Liver (tissue), 9 donors: ENCODE results near the gene SLC36A4. TPM values are rescaled to one million over a fixed set of nuclear protein-coding genes. Genes with fewer than 3 reads are reported as not detected.
"Not testable (repeated sequence)": the region's sequence is repeated elsewhere in the genome, so short reads cannot be mapped to it uniquely, and the experiment has no call there.

Experiments
- DNase-seq: peaks from one replicate; pipeline ENCODE4 v3.0.0-alpha.2; 2017; ENCODE audit warnings: low spot score
- H3K27ac ChIP-seq, 2 donors: one replicate each; pipeline ENCODE4 v1.7.0; 2013; ENCODE audit warnings: inconsistent platforms in 2 of 2, low read length in 2 of 2, control low read depth in 1 of 2, low read depth in 1 of 2, mild to moderate bottlenecking in 1 of 2
- H3K27me3 ChIP-seq, 4 donors: one replicate each; pipeline versions ENCODE4 v1.6.1 to v1.7.0; 2013; ENCODE audit warnings: low read length in 3 of 4, inconsistent platforms in 1 of 4, mild to moderate bottlenecking in 1 of 4, moderate library complexity in 1 of 4; ENCODE audit not compliant: control insufficient read depth in 4 of 4, insufficient read depth in 4 of 4
- H3K36me3 ChIP-seq, 4 donors: one replicate each; pipeline versions ENCODE4 v1.6.1 to v1.7.0; 2013; ENCODE audit warnings: low read length in 3 of 4, mild to moderate bottlenecking in 3 of 4, low read depth in 1 of 4, moderate library complexity in 1 of 4; ENCODE audit not compliant: control insufficient read depth in 4 of 4, insufficient read depth in 3 of 4
- H3K4me1 ChIP-seq, 4 donors: one replicate each; pipeline versions ENCODE4 v1.6.1 to v1.7.0; 2013; ENCODE audit warnings: low read length in 3 of 4, mild to moderate bottlenecking in 3 of 4, moderate library complexity in 1 of 4; ENCODE audit not compliant: control insufficient read depth in 4 of 4, insufficient read depth in 4 of 4
- H3K4me3 ChIP-seq, 3 donors: one replicate each; pipeline versions ENCODE4 v1.6.1 to v1.7.0; 2013; ENCODE audit warnings: low read length in 3 of 3, control low read depth in 1 of 3, low read depth in 1 of 3, mild to moderate bottlenecking in 1 of 3
- H3K9ac ChIP-seq, 2 donors: one replicate each; pipeline ENCODE4 v1.7.0; 2013; ENCODE audit warnings: low read length in 2 of 2, mild to moderate bottlenecking in 2 of 2, moderate library complexity in 2 of 2, control low read depth in 1 of 2, low read depth in 1 of 2
- H3K9me3 ChIP-seq, 4 donors: one replicate each; pipeline versions ENCODE4 v1.6.1 to v1.7.0; 2013; ENCODE audit warnings: low read length in 3 of 4; ENCODE audit not compliant: control insufficient read depth in 4 of 4
- EGR1 ChIP-seq, 2 donors: IDR thresholded peaks; 2 replicates each; pipeline ENCODE4 v1.6.1; 2016 to 2018; ENCODE audit warnings: antibody characterized with exemption in 2 of 2, low read depth in 2 of 2
- FOXA1 ChIP-seq: IDR thresholded peaks from 2 replicates; pipeline ENCODE4 v1.6.1; 2016; ENCODE audit warnings: antibody characterized with exemption
- FOXA2 ChIP-seq: IDR thresholded peaks from 2 replicates; pipeline ENCODE4 v1.6.1; 2016; ENCODE audit warnings: antibody characterized with exemption
- GABPA ChIP-seq, 2 donors: IDR thresholded peaks in 1 of 2; conservative IDR thresholded peaks in 1 of 2; 2 replicates each; pipeline ENCODE4 v1.6.1; 2016; ENCODE audit warnings: antibody characterized with exemption in 2 of 2, mild to moderate bottlenecking in 1 of 2, moderate library complexity in 1 of 2
- HNF4A ChIP-seq, 2 donors: conservative IDR thresholded peaks; 2 replicates each; pipeline ENCODE4 v1.6.1; 2016; ENCODE audit warnings: antibody characterized with exemption in 2 of 2, mild to moderate bottlenecking in 2 of 2
- HNF4G ChIP-seq: IDR thresholded peaks from 2 replicates; pipeline ENCODE4 v1.6.1; 2016; ENCODE audit warnings: antibody characterized with exemption
- JUND ChIP-seq, 2 donors: IDR thresholded peaks; 2 replicates each; pipeline ENCODE4 v1.6.1; 2016; ENCODE audit warnings: antibody characterized with exemption in 2 of 2
- MAX ChIP-seq: IDR thresholded peaks from 2 replicates; pipeline ENCODE4 v1.6.1; 2016; ENCODE audit warnings: antibody characterized with exemption
- NR2F2 ChIP-seq: IDR thresholded peaks from 2 replicates; pipeline ENCODE4 v1.6.1; 2016; ENCODE audit warnings: antibody characterized with exemption
- RAD21 ChIP-seq, 2 donors: IDR thresholded peaks; 2 replicates each; pipeline ENCODE4 v1.6.1; 2016; ENCODE audit warnings: antibody characterized with exemption in 2 of 2, mild to moderate bottlenecking in 2 of 2
- RXRA ChIP-seq, 2 donors: IDR thresholded peaks; 2 replicates each; pipeline ENCODE4 v1.6.1; 2017 to 2018; ENCODE audit warnings: antibody characterized with exemption in 2 of 2, mild to moderate bottlenecking in 1 of 2
- SP1 ChIP-seq: IDR thresholded peaks from 2 replicates; pipeline ENCODE4 v1.6.1; 2018; ENCODE audit warnings: antibody characterized with exemption, mild to moderate bottlenecking
- TAF1 ChIP-seq: conservative IDR thresholded peaks from 2 replicates; pipeline ENCODE4 v1.6.1; 2016; ENCODE audit warnings: antibody characterized with exemption, mild to moderate bottlenecking
- YY1 ChIP-seq: IDR thresholded peaks from 2 replicates; pipeline ENCODE4 v1.6.1; 2016; ENCODE audit warnings: antibody characterized with exemption, mild to moderate bottlenecking
- WGBS: extraction: QIAGEN DNeasy Blood & Tissue Kit; methylation state at CpG from one replicate; pipeline ENCODE4 v1.1.7; 2013; 5-methylcytosine and 5-hydroxymethylcytosine counted together
- polyA plus RNA-seq, 2 donors: library from polyadenylated mRNA; stranded (reverse) in 1 of 2; unstranded in 1 of 2; fragments of 200-250 nt in 1 of 2; fragments of >200 nt in 1 of 2; fragmentation: Nextera tagmentation in 1 of 2; extraction: Ambion mirVana in 1 of 2; gene quantifications; one replicate each; pipeline versions ENCODE4 v1.2.1 to v1.2.3, GENCODE V29; 2013 to 2015
- total RNA-seq, 2 donors: library from RNA; depleted of rRNA; stranded (reverse); fragments of >200 nt; gene quantifications; one replicate each; pipeline ENCODE4 v1.2.3, GENCODE V29; 2014
- TF ChIP-seq, protein P1 (sequence below): IDR thresholded peaks from 2 replicates; pipeline ENCODE4 v1.6.1; 2016; ENCODE audit warnings: antibody characterized with exemption
- TF ChIP-seq, protein P2 (sequence below): IDR thresholded peaks from 2 replicates; pipeline ENCODE4 v1.6.1; 2016; ENCODE audit warnings: antibody characterized with exemption
- donor health status: healthy.
- donor health status: healthy.
- donor health status: healthy.
- donor health status: healthy.
- donor health status: healthy.

Gene SLC36A4
- total and polyA plus RNA-seq, 4 donors: 6.4 to 11.7 (median 7.4) TPM

GRCh38 chr11:93114304-93114703 is 83.5 kb downstream of the SLC36A4 start:
- Histone ChIP-seq H3K27ac (no peak overlapping the region), H3K4me3 (no peak overlapping the region), H3K9ac (no peak overlapping the region), H3K9me3 (peaks cover 0 to 2% (median 0%) of the 10 kb centered on the region in 4 donors), H3K27me3 (no peaks in the 10 kb centered on the region), H3K36me3 (no peaks in the 10 kb centered on the region), H3K4me1 (no peaks in the 10 kb centered on the region)
- WGBS: 81% methylated on average over 4 of the region's 4 CpGs
- no peak for TF ChIP-seq YY1
- TF ChIP-seq EGR1 (IDR thresholded peaks at IDR 0.05; ENCODE audit: low read depth in 2 of 2): no peak
- no peak for TF ChIP-seq RAD21 (IDR thresholded peaks at IDR 0.05)
- no peak for TF ChIP-seq JUND (IDR thresholded peaks at IDR 0.05)
- TF ChIP-seq FOXA2: no peak
- no peak for TF ChIP-seq GABPA (IDR thresholded peaks at IDR 0.05 in 1 of 2, conservative IDR thresholded peaks at IDR 0.05 in 1 of 2)
- TF ChIP-seq FOXA1: no peak
- no peak for DNase-seq

DNA sequence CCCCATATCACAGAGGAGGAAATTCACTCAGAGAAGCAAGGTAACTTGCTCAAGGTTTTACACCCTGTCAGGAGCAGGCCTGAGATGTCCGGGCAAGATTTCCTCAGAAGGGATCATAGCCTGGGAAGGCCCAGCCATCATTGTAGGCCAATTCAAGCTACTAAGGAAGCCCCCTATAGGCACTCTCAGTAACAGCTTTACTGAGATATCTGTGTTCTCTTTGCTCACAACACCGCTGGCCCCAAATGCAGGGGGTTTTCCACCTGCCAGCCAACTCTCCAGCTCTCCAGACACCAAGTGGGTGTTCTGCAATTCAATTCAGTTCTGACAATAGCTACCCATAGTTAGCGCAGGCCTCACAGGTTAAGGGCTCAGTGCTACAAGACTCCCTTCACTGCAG is 84.0 kb downstream of the SLC36A4 start:
- Histone ChIP-seq H3K27me3 (no peaks in the 10 kb centered on the region), H3K4me3 (no peak overlapping the region), H3K4me1 (no peaks in the 10 kb centered on the region), H3K9me3 (peaks cover 0 to 2% (median 0%) of the 10 kb centered on the region in 4 donors), H3K27ac (no peak overlapping the region), H3K9ac (no peak overlapping the region), H3K36me3 (no peaks in the 10 kb centered on the region)
- TF ChIP-seq RXRA (IDR thresholded peaks at IDR 0.05) (no peak), MAX (no peak), YY1 (no peak), EGR1 (IDR thresholded peaks at IDR 0.05; ENCODE audit: low read depth in 2 of 2) (no peak), HNF4A (conservative IDR thresholded peaks at IDR 0.05) (no peak), TAF1 (no peak), FOXA2 (no peak), HNF4G (no peak), GABPA (IDR thresholded peaks at IDR 0.05 in 1 of 2, conservative IDR thresholded peaks at IDR 0.05 in 1 of 2) (no peak), NR2F2 (no peak), SP1 (no peak), JUND (IDR thresholded peaks at IDR 0.05) (no peak), RAD21 (IDR thresholded peaks at IDR 0.05) (no peak)
- TF ChIP-seq, protein P1, sequence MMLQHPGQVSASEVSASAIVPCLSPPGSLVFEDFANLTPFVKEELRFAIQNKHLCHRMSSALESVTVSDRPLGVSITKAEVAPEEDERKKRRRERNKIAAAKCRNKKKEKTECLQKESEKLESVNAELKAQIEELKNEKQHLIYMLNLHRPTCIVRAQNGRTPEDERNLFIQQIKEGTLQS: no peak
- TF ChIP-seq, protein P2, sequence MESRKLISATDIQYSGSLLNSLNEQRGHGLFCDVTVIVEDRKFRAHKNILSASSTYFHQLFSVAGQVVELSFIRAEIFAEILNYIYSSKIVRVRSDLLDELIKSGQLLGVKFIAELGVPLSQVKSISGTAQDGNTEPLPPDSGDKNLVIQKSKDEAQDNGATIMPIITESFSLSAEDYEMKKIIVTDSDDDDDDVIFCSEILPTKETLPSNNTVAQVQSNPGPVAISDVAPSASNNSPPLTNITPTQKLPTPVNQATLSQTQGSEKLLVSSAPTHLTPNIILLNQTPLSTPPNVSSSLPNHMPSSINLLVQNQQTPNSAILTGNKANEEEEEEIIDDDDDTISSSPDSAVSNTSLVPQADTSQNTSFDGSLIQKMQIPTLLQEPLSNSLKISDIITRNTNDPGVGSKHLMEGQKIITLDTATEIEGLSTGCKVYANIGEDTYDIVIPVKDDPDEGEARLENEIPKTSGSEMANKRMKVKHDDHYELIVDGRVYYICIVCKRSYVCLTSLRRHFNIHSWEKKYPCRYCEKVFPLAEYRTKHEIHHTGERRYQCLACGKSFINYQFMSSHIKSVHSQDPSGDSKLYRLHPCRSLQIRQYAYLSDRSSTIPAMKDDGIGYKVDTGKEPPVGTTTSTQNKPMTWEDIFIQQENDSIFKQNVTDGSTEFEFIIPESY: no peak
- DNase-seq: no peak
- 80% methylated on average over 3 of the region's 3 CpGs for WGBS

GRCh38 chr11:93111147-93111546 is 86.6 kb downstream of the SLC36A4 start:
- H3K9ac ChIP-seq, H3K9me3 ChIP-seq, H3K27ac ChIP-seq, H3K4me3 ChIP-seq, DNase-seq, H3K36me3 ChIP-seq, H3K4me1 ChIP-seq, H3K27me3 ChIP-seq: not testable (repeated sequence)
